ENCODE measurements around the gene SHC3. TPM values are rescaled to one million over a fixed set of nuclear protein-coding genes. Genes with fewer than 3 reads are reported as not detected.

The SHC3 gene
- total and polyA plus RNA-seq, 12 donors, result 5.6 to 56.7 (median 20.9) TPM

GRCh38 chr9:88998503-88998902, 180.1 kb downstream of the SHC3 start:
- 4 to 15% (median 8%) methylated on average over 2 of the region's 2 CpGs for WGBS, 4 donors
- TF ChIP-seq CTCF (IDR thresholded peaks at IDR 0.05), result peak in 1 of 6 experiments; percentile 20
- TF ChIP-seq POLR2A (IDR thresholded peaks at IDR 0.05), result peak in 1 of 2 donors; percentile 15
- peak in 1 of 7 donors; percentile 66 for DNase-seq
- H3K27me3 ChIP-seq, result no peaks in the 10 kb centered on the region
- peaks cover 0 to 4% of the 10 kb centered on the region in 2 donors for H3K36me3 ChIP-seq (replicated peaks in 1 of 2)
- H3K4me1 ChIP-seq (replicated peaks in 1 of 2), result peaks cover 11 to 59% of the 10 kb centered on the region in 2 donors
- H3K9me3 ChIP-seq (replicated peaks in 1 of 3), result no peaks in the 10 kb centered on the region
- no peak overlapping the region for H3K4me3 ChIP-seq
- intact Hi-C loops (cut with DNase I), result no loop called here
- peak overlapping the region; percentile 38 to 87 (median 60) for H3K27ac ChIP-seq

- no peaks in the 10 kb centered on the region for H3K9me3 ChIP-seq (replicated peaks in 1 of 3)
- peaks cover 11 to 68% of the 10 kb centered on the region in 2 donors for H3K4me1 ChIP-seq (replicated peaks in 1 of 2)
- intact Hi-C loops (cut with DNase I), result no loop called here
- WGBS, 4 donors, result 75 to 84% (median 79%) methylated on average over 1 to 8 of the region's 8 CpGs
- H3K36me3 ChIP-seq (replicated peaks in 1 of 2), result peaks cover 0 to 4% of the 10 kb centered on the region in 2 donors
- no peaks in the 10 kb centered on the region for H3K27me3 ChIP-seq
- no peak overlapping the region for H3K4me3 ChIP-seq
- peak in 1 of 7 donors; percentile 20 for DNase-seq
- TF ChIP-seq CTCF (IDR thresholded peaks at IDR 0.05) (no peak), POLR2A (IDR thresholded peaks at IDR 0.05) (no peak)
- peak overlapping the region in 3 of 5 donors; percentile 38 to 87 (median 73) for H3K27ac ChIP-seq
These were observed 181.0 kb downstream of the SHC3 start for GRCh38 chr9:88997646-88998045.

GRCh38 chr9:88996921-88997235, 181.7 kb downstream of the SHC3 start:
- DNase-seq, result no peak
- Histone ChIP-seq H3K9me3 (replicated peaks in 1 of 3) (no peaks in the 10 kb centered on the region), H3K36me3 (replicated peaks in 1 of 2) (peaks cover 0 to 4% of the 10 kb centered on the region in 2 donors), H3K27ac (peak overlapping the region in 2 of 5 donors; percentile 39 to 68), H3K27me3 (peaks cover 1% of the 10 kb centered on the region), H3K4me1 (replicated peaks in 1 of 2) (peaks cover 16 to 74% of the 10 kb centered on the region in 2 donors), H3K4me3 (no peak overlapping the region)
- WGBS, 4 donors, result 60 to 82% (median 73%) methylated on average over 4 of the region's 4 CpGs
- intact Hi-C loops (cut with DNase I), result no loop called here
- no peak for TF ChIP-seq POLR2A (IDR thresholded peaks at IDR 0.05)
- no peak for TF ChIP-seq CTCF (IDR thresholded peaks at IDR 0.05)

GRCh38 chr9:88996046-88996920, 182.3 kb downstream of the SHC3 start:
- Histone ChIP-seq H3K4me3 (no peak overlapping the region), H3K36me3 (replicated peaks in 1 of 2) (peaks cover 0 to 4% of the 10 kb centered on the region in 2 donors), H3K4me1 (replicated peaks in 1 of 2) (peaks cover 19 to 75% of the 10 kb centered on the region in 2 donors), H3K27me3 (peaks cover 6% of the 10 kb centered on the region), H3K27ac (peak overlapping the region in 2 of 5 donors; percentile 39 to 68), H3K9me3 (replicated peaks in 1 of 3) (no peaks in the 10 kb centered on the region)
- WGBS, 4 donors, result 90 to 95% (median 90%) methylated on average over 12 to 14 of the region's 14 CpGs
- no peak for DNase-seq
- no peak for TF ChIP-seq POLR2A (IDR thresholded peaks at IDR 0.05)
- no peak for TF ChIP-seq CTCF (IDR thresholded peaks at IDR 0.05)
- intact Hi-C loops (cut with DNase I), result no loop called here
